PC-3 (cell line): ENCODE measurements around the gene NUP210L. TPM values are rescaled to one million over a fixed set of nuclear protein-coding genes. Genes with fewer than 3 reads are reported as not detected.
A peak's percentile ranks its signal among the peaks of the same experiment; 100 is the strongest.

Experiments
- ATAC-seq: fragments of 200-7000 bp; cut with Tn5 transposase; 2 replicates; pipeline ENCODE4 v1.9.1; 2020; ENCODE audit warnings: mild to moderate bottlenecking, moderate library complexity
- BruUV-seq: library from RNA; stranded (reverse); fragments of 400-500 nt; replicated peaks from 2 replicates; lab custom pipeline; 2021; lab: Mats Ljungman, UMichigan
- CTCF ChIA-PET: fragments of 300-600 bp; sonication (Branson Sonifier 250); formaldehyde crosslinking; loops from one replicate; lab custom pipeline; 2022; ENCODE audit warnings: antibody characterized with exemption; lab: Charles Lee
- POLR2A ChIA-PET: fragments of 300-600 bp; sonication (Branson Sonifier 250); formaldehyde crosslinking; loops from one replicate; lab custom pipeline; 2022; ENCODE audit warnings: antibody characterized with exemption; ENCODE audit not compliant: unreplicated experiment; lab: Charles Lee
- DNase-seq: peaks from one replicate; pipeline ENCODE4 v3.0.0-alpha.2; 2015
- H2AFZ ChIP-seq: fragments of 300-600 bp; sonication (generic); 2 replicates; pipeline ENCODE4 v1.6.0; 2016; ENCODE audit warnings: antibody characterized with exemption, low read length
- H3F3A ChIP-seq: fragments of 300-600 bp; sonication (generic); one replicate; pipeline ENCODE4 v1.6.0; 2017; ENCODE audit warnings: antibody characterized with exemption, low read length, control low read depth, mild to moderate bottlenecking; ENCODE audit not compliant: unreplicated experiment
- H3K27ac ChIP-seq: fragments of 300-600 bp; sonication (generic); 2 replicates; pipeline ENCODE4 v1.5.1; 2016; ENCODE audit warnings: mild to moderate bottlenecking, low read length
- H3K27me3 ChIP-seq: fragments of 300-600 bp; sonication (generic); 2 replicates; pipeline ENCODE4 v1.6.1; 2016; ENCODE audit warnings: low read length, mixed read lengths
- H3K36me3 ChIP-seq: fragments of 300-600 bp; sonication (generic); 2 replicates; pipeline ENCODE4 v1.6.1; 2016; ENCODE audit warnings: low read depth, mixed run types, low read length, mixed read lengths
- H3K4me1 ChIP-seq: fragments of 300-600 bp; sonication (generic); 2 replicates; pipeline ENCODE4 v1.5.1; 2016; ENCODE audit warnings: low read length; ENCODE audit not compliant: insufficient read depth
- H3K4me2 ChIP-seq: fragments of 300-600 bp; sonication (generic); 2 replicates; pipeline ENCODE4 v1.6.0; 2016; ENCODE audit warnings: low read length
- H3K4me3 ChIP-seq: fragments of 300-600 bp; sonication (generic); 2 replicates; pipeline ENCODE4 v1.5.1; 2016; ENCODE audit warnings: mild to moderate bottlenecking, low read length, mixed read lengths
- H3K79me2 ChIP-seq: fragments of 300-600 bp; sonication (generic); 2 replicates; pipeline ENCODE4 v1.6.1; 2017; ENCODE audit warnings: low read length, mixed read lengths
- H3K9ac ChIP-seq: fragments of 300-600 bp; sonication (generic); 2 replicates; pipeline ENCODE4 v1.6.0; 2016; ENCODE audit warnings: mild to moderate bottlenecking, low read length
- H3K9me2 ChIP-seq: fragments of 300-600 bp; sonication (generic); replicated peaks from 2 replicates; pipeline ENCODE4 v1.6.1; 2016; ENCODE audit warnings: mixed run types, low read length, mixed read lengths
- H3K9me3 ChIP-seq: fragments of 300-600 bp; sonication (generic); 2 replicates; pipeline ENCODE4 v1.6.1; 2016; ENCODE audit warnings: low read length, mixed read lengths
- H4K20me1 ChIP-seq: fragments of 300-600 bp; sonication (generic); 2 replicates; pipeline ENCODE4 v1.6.1; 2016; ENCODE audit warnings: low read length, mixed read lengths
- CTCF ChIP-seq: fragments of 300-600 bp; sonication (generic); conservative IDR thresholded peaks from 2 replicates; pipeline ENCODE4 v1.5.1; 2017; ENCODE audit warnings: antibody characterized with exemption, low read depth, mild to moderate bottlenecking, low read length
- EZH2 ChIP-seq: fragments of 300-600 bp; sonication (generic); IDR thresholded peaks from one replicate; pipeline ENCODE4 v1.6.1; 2017; ENCODE audit warnings: antibody characterized with exemption, mild to moderate bottlenecking, low read length; ENCODE audit not compliant: unreplicated experiment
- EZH2phosphoT487 ChIP-seq: fragments of 300-600 bp; sonication (generic); IDR thresholded peaks from 2 replicates; pipeline ENCODE4 v1.6.1; 2018; ENCODE audit warnings: mild to moderate bottlenecking, antibody characterized with exemption, low read length, borderline replicate concordance
- intact Hi-C: fragments of 100-400 bp; cut with micrococcal nuclease; formaldehyde crosslinking; loops from 2 replicates; pipeline ENCODE4 v1.9.0; 2023
- total RNA-seq: library from RNA; depleted of rRNA; stranded (reverse); fragments of >200 nt; gene quantifications from 2 replicates; pipeline ENCODE4 v1.2.3, GENCODE V29; 2014

NUP210L gene
- total RNA-seq, 1 experiment from 2014 or later, result 0.04 TPM

GRCh38 chr1:154183046-154183915 lies 28.4 kb upstream of the NUP210L start:
- POLR2A ChIA-PET, result interaction anchor here (0.6 kb wide), 1 partner anchor 37 kb away, joined by 3 read pairs; no protein-coding TSS in a partner anchor
- DNase-seq, result peak; percentile 99
- H2AFZ ChIP-seq, result peak overlapping the region; percentile 75

GRCh38 chr1:154182344-154183045 lies 27.6 kb upstream of the NUP210L start:
- peaks cover 39% of the 10 kb centered on the region for H3K4me1 ChIP-seq

More at GRCh38 chr1:154183046-154183915, 28.4 kb upstream of the NUP210L start:
- H3K4me2 ChIP-seq, result peak overlapping the region; percentile 90
- H3K79me2 ChIP-seq, result peaks cover 47% of the 10 kb centered on the region
- H3K9me3 ChIP-seq, result no peaks in the 10 kb centered on the region
- intact Hi-C loops, result no loop called here
- peaks cover 35% of the 10 kb centered on the region for H3K4me1 ChIP-seq
- H3F3A ChIP-seq, result no peaks in the 10 kb centered on the region
- H3K36me3 ChIP-seq, result peaks cover 19% of the 10 kb centered on the region
- H3K27me3 ChIP-seq, result no peaks in the 10 kb centered on the region
- TSS peak; percentile 96 for BruUV-seq
- H4K20me1 ChIP-seq, result peaks cover 39% of the 10 kb centered on the region
- TF ChIP-seq CTCF, result no peak
- TF ChIP-seq EZH2phosphoT487, result no peak
- TF ChIP-seq EZH2, result no peak
- H3K9ac ChIP-seq, result peak overlapping the region; percentile 93
- H3K4me3 ChIP-seq, result peak overlapping the region; percentile 80
- H3K9me2 ChIP-seq, result no peaks in the 10 kb centered on the region
- peak; percentile 95 for ATAC-seq
- CTCF ChIA-PET, result interaction anchor here (0.6 kb wide), 1 partner anchor 89 kb away, joined by 12 read pairs; no protein-coding TSS in a partner anchor
- H3K27ac ChIP-seq, result peak overlapping the region; percentile 83

More at GRCh38 chr1:154182344-154183045, 27.6 kb upstream of the NUP210L start:
- peak overlapping the region; percentile 90 for H3K4me2 ChIP-seq
- peaks cover 27% of the 10 kb centered on the region for H3K36me3 ChIP-seq
- peak; percentile 68 for DNase-seq
- H3K27ac ChIP-seq, result peak overlapping the region; percentile 83
- H3K79me2 ChIP-seq, result peaks cover 54% of the 10 kb centered on the region
- no peaks in the 10 kb centered on the region for H3K27me3 ChIP-seq
- H3K9me3 ChIP-seq, result no peaks in the 10 kb centered on the region
- peak overlapping the region; percentile 46 for H2AFZ ChIP-seq
- POLR2A ChIA-PET, result interaction anchor here (0.7 kb wide), 1 partner anchor 168 kb away, joined by 3 read pairs; no protein-coding TSS in a partner anchor
- peak overlapping the region; percentile 93 for H3K9ac ChIP-seq
- H3K4me3 ChIP-seq, result peak overlapping the region; percentile 80
- CTCF ChIA-PET, result interaction anchor here (0.6 to 1.0 kb wide), 3 partner anchors 17 to 195 kb away, joined by 3 to 12 read pairs (median 4); no protein-coding TSS in a partner anchor
- intact Hi-C loops, result loop anchor here (1.0 kb wide), 1 partner anchor 38 kb away; the partner anchor contains the start of gene UBAP2L
- no peaks in the 10 kb centered on the region for H3F3A ChIP-seq
- TSS peak; percentile 43 for BruUV-seq
- peaks cover 46% of the 10 kb centered on the region for H4K20me1 ChIP-seq
- TF ChIP-seq CTCF, result no peak
- TF ChIP-seq EZH2phosphoT487, result no peak
- no peak for TF ChIP-seq EZH2
- peak; percentile 52 for ATAC-seq
- no peaks in the 10 kb centered on the region for H3K9me2 ChIP-seq
